A673 (cell line): ENCODE data around the gene SCN4B.

ENCODE experiments used
- CTCF ChIP-seq: fragments of 300-800, 200-600 bp; sonication (generic); conservative IDR thresholded peaks from 2 replicates; pipeline ENCODE4 v1.5.1; 2017; ENCODE audit warnings: low read depth, mild to moderate bottlenecking, antibody characterized with exemption, low read length, moderate library complexity, mixed read lengths
- EZH2 ChIP-seq: fragments of 200-600 bp; sonication (generic); IDR thresholded peaks from 2 replicates; pipeline ENCODE4 v1.6.1; 2017; ENCODE audit warnings: borderline replicate concordance, low read depth, mild to moderate bottlenecking, mixed read lengths, antibody characterized with exemption, low read length; ENCODE audit not compliant: poor library complexity, severe bottlenecking

- no peak for TF ChIP-seq EZH2
- no peak for TF ChIP-seq CTCF
Observed at GRCh38 chr11:118184784-118185579, 32.4 kb upstream of the SCN4B start.
